Measurements from ENCODE around the gene CROT. TPM values are rescaled to one million over a fixed set of nuclear protein-coding genes. Genes with fewer than 3 reads are reported as not detected.

The CROT gene
- polyA plus RNA-seq, 1 experiment: 48.3 TPM

DNA sequence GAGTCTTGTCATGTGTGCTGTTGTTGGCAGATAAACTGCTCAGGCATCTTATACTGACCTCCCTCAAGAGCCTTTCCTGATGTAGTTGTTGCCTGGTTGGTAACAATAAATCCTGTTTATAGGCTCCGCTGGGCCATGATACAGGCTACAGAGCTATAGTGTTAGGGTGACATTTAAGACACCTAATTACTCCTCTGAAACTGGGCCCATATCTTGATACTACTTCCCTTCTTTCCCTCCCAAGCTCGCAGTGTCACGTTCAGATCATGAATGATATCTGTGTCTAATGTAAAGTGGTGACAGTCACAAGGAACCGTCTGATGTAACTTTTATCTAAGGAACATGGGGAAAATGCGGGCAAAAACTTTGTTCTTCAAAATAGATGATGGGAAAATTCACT, 35.4 kb downstream of the CROT start:
- no peak overlapping the region for H3K27ac ChIP-seq (ENCODE audit: low read depth, low read length)
- no peaks in the 10 kb centered on the region for H3K9me3 ChIP-seq (ENCODE audit: control insufficient read depth, insufficient read depth, low read length)
- CTCF ChIA-PET: no interaction called here
- DNase-seq (ENCODE audit: low read depth, low spot score): no peak
- POLR2A ChIA-PET: no interaction called here
- H3K27me3 ChIP-seq (ENCODE audit: control insufficient read depth, insufficient read depth, low read length): no peaks in the 10 kb centered on the region
- no peak overlapping the region for H3K4me3 ChIP-seq (ENCODE audit: low read depth, low read length)
- TF ChIP-seq, protein P1, sequence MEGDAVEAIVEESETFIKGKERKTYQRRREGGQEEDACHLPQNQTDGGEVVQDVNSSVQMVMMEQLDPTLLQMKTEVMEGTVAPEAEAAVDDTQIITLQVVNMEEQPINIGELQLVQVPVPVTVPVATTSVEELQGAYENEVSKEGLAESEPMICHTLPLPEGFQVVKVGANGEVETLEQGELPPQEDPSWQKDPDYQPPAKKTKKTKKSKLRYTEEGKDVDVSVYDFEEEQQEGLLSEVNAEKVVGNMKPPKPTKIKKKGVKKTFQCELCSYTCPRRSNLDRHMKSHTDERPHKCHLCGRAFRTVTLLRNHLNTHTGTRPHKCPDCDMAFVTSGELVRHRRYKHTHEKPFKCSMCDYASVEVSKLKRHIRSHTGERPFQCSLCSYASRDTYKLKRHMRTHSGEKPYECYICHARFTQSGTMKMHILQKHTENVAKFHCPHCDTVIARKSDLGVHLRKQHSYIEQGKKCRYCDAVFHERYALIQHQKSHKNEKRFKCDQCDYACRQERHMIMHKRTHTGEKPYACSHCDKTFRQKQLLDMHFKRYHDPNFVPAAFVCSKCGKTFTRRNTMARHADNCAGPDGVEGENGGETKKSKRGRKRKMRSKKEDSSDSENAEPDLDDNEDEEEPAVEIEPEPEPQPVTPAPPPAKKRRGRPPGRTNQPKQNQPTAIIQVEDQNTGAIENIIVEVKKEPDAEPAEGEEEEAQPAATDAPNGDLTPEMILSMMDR (IDR thresholded peaks at IDR 0.05; ENCODE audit: low read depth, low read length): no peak

DNA sequence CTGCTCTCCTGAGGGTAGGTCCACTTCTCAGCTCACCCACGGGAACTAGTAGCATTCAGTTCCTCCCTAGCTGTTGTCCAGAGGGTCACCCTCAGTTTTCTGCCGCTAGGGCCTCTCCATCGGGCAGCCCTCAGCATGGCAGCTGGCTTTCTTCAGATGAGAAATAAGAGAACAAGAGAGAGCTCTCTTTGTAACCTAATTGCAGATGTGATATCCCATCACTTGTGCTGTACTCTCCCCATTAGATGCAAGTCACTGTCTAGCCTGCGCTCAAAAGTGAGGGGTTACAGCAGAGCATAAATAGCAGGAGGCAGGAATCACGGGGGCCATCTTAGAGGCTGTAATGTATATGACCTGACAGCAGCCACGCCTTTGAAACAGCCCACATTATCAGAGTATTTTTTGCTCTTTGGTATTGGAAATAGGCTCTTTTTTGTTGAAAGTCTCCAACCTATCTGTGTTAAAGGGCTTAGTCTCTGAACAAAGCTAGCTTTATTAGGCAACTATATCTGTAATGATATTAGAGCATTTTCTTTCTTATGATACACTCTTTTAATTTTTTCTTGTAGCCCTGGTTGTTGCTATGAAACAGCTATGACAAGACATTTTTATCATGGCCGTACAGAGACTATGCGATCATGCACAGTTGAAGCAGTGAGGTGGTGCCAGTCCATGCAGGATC, 45.7 kb downstream of the CROT start:
- H3K4me3 ChIP-seq (ENCODE audit: low read depth, low read length): no peak overlapping the region
- no peaks in the 10 kb centered on the region for H3K27me3 ChIP-seq (ENCODE audit: control insufficient read depth, insufficient read depth, low read length)
- no peaks in the 10 kb centered on the region for H3K9me3 ChIP-seq (ENCODE audit: control insufficient read depth, insufficient read depth, low read length)
- ChIA-PET POLR2A (no interaction called here), CTCF (interaction anchor here (0.7 kb wide), 1 partner anchor 79 kb away, joined by 3 read pairs; no protein-coding TSS in a partner anchor)
- DNase-seq (ENCODE audit: low read depth, low spot score): no peak
- TF ChIP-seq, protein P1 (IDR thresholded peaks at IDR 0.05; ENCODE audit: low read depth, low read length): no peak
- H3K27ac ChIP-seq (ENCODE audit: low read depth, low read length): no peak overlapping the region

DNA sequence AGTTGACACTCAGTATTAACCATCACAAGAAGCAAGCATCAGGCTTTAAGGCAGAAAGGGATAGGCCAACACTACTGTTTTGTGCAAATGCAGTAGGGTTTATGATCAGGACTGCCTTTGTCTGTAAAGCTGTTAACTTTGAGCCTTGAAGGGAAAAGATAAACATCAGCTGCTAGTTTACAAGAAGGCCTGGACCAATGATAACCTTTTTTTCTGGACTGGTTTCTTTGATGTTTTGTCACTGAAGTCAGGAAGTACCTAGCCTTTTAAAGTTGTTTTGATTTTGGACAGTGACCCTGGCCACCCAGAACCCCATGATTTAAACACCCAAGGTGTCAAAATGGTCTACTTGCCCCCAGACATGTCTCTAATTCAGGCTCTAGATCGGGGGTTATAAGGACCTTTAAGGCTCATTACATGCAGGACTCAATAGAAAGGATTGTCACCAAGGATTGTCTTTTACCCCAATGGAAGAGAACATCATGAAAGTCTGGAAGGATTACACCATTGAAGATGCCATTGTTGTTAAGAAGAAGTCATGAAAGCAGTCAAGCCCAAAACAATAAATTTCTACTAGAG, 50.1 kb downstream of the CROT start:
- DNase-seq (ENCODE audit: low read depth, low spot score): no peak
- Histone ChIP-seq H3K4me3 (ENCODE audit: low read depth, low read length) (no peak overlapping the region), H3K27ac (ENCODE audit: low read depth, low read length) (no peak overlapping the region), H3K9me3 (ENCODE audit: control insufficient read depth, insufficient read depth, low read length) (no peaks in the 10 kb centered on the region), H3K27me3 (ENCODE audit: control insufficient read depth, insufficient read depth, low read length) (no peaks in the 10 kb centered on the region)
- ChIA-PET POLR2A (no interaction called here), CTCF (no interaction called here)
- TF ChIP-seq, protein P1 (IDR thresholded peaks at IDR 0.05; ENCODE audit: low read depth, low read length): no peak

DNA sequence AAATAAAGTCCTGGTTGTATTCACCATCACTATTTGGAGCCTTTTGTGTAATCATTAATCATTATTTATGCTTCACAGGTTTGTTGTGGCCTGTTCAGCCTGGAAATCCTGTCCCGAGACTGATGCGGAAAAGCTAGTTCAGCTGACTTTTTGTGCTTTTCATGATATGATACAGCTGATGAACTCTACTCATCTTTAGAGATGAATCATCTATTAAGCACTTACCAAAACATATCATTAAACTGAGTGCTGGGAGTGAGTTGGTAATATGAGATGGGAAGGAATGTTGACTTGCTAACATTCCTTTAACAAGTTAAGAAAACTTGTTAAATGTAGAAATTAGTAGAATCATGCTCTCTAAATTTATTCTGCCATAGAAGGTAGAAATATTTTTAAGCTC, 53.0 kb downstream of the CROT start:
- H3K9me3 ChIP-seq (ENCODE audit: control insufficient read depth, insufficient read depth, low read length): no peaks in the 10 kb centered on the region
- H3K4me3 ChIP-seq (ENCODE audit: low read depth, low read length): no peak overlapping the region
- ChIA-PET POLR2A (interaction anchor here (1.1 to 1.2 kb wide), 3 partner anchors 11 to 81 kb away, joined by 3 to 5 read pairs (median 3); no protein-coding TSS in a partner anchor), CTCF (interaction anchor here (0.9 to 1.9 kb wide), 5 partner anchors 11 to 162 kb away, joined by 3 to 6 read pairs (median 3); no protein-coding TSS in a partner anchor)
- H3K27ac ChIP-seq (ENCODE audit: low read depth, low read length): no peak overlapping the region
- H3K27me3 ChIP-seq (ENCODE audit: control insufficient read depth, insufficient read depth, low read length): no peaks in the 10 kb centered on the region
- DNase-seq (ENCODE audit: low read depth, low spot score): peak; percentile 32
- TF ChIP-seq, protein P1 (IDR thresholded peaks at IDR 0.05; ENCODE audit: low read depth, low read length): no peak

DNA sequence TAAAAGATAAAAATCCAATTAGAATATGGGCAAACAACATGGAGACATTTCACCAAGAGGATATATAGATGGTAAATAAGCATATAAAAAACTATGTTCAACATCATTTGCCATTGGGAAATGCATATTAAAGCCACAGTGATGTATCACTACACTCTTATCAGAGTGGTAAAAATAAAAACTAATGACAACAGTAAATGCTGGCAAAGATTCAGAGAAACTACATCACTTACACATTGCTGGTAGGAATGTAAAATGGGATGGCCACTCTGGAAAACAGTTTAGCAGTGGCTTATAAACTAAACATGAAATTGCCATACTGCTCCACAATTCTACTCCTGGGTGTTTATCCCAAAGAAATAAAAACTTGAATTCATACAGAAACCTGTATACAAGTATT, 59.2 kb downstream of the CROT start:
- DNase-seq (ENCODE audit: low read depth, low spot score): no peak
- CTCF ChIA-PET: interaction anchor here (1.3 kb wide), 1 partner anchor 10 kb away, joined by 5 read pairs; no protein-coding TSS in a partner anchor
- no peak overlapping the region for H3K27ac ChIP-seq (ENCODE audit: low read depth, low read length)
- no peak overlapping the region for H3K4me3 ChIP-seq (ENCODE audit: low read depth, low read length)
- POLR2A ChIA-PET: interaction anchor here (1.2 kb wide), 1 partner anchor 59 kb away, joined by 3 read pairs; the partner anchor contains the start of gene CROT
- no peaks in the 10 kb centered on the region for H3K9me3 ChIP-seq (ENCODE audit: control insufficient read depth, insufficient read depth, low read length)
- H3K27me3 ChIP-seq (ENCODE audit: control insufficient read depth, insufficient read depth, low read length): no peaks in the 10 kb centered on the region
- TF ChIP-seq, protein P1 (IDR thresholded peaks at IDR 0.05; ENCODE audit: low read depth, low read length): no peak
